ACC112 (cell line): ENCODE data around the gene AMER3.
"Not testable (repeated sequence)": the region's sequence is repeated elsewhere in the genome, so short reads cannot be mapped to it uniquely, and the experiment has no call there.

Source experiments
- H2AFZ ChIP-seq: fragments of 200-600 bp; sonication (generic); one replicate; pipeline ENCODE4 v1.6.0; 2017; ENCODE audit warnings: antibody characterized with exemption, low read length; ENCODE audit not compliant: unreplicated experiment
- H3K27ac ChIP-seq: fragments of 200-600 bp; sonication (generic); 2 replicates; pipeline ENCODE4 v1.5.1; 2014; ENCODE audit warnings: low read depth, mild to moderate bottlenecking, antibody characterized with exemption, low read length, moderate library complexity
- H3K27me3 ChIP-seq: fragments of 200-600 bp; sonication (generic); 2 replicates; pipeline ENCODE4 v1.6.1; 2014; ENCODE audit warnings: mild to moderate bottlenecking, antibody characterized with exemption, low read length, moderate library complexity, mixed read lengths; ENCODE audit not compliant: insufficient read depth
- H3K36me3 ChIP-seq: fragments of 200-600 bp; sonication (generic); 2 replicates; pipeline ENCODE4 v1.6.1; 2016; ENCODE audit warnings: mild to moderate bottlenecking, antibody characterized with exemption, low read length, moderate library complexity, mixed read lengths; ENCODE audit not compliant: insufficient read depth
- H3K4me1 ChIP-seq: fragments of 200-600 bp; sonication (generic); one replicate; pipeline ENCODE4 v1.6.1; 2016; ENCODE audit warnings: low read length, mixed read lengths; ENCODE audit not compliant: insufficient read depth, unreplicated experiment, control insufficient read depth
- H3K4me3 ChIP-seq: fragments of 200-600 bp; sonication (generic); 2 replicates; pipeline ENCODE4 v1.5.1; 2014; ENCODE audit warnings: mild to moderate bottlenecking, low read depth, low read length
- H3K79me2 ChIP-seq: fragments of 200-600 bp; sonication (generic); one replicate; pipeline ENCODE4 v1.6.0; 2016; ENCODE audit warnings: low read length; ENCODE audit not compliant: control insufficient read depth, unreplicated experiment, insufficient read depth

AMER3 gene

DNA sequence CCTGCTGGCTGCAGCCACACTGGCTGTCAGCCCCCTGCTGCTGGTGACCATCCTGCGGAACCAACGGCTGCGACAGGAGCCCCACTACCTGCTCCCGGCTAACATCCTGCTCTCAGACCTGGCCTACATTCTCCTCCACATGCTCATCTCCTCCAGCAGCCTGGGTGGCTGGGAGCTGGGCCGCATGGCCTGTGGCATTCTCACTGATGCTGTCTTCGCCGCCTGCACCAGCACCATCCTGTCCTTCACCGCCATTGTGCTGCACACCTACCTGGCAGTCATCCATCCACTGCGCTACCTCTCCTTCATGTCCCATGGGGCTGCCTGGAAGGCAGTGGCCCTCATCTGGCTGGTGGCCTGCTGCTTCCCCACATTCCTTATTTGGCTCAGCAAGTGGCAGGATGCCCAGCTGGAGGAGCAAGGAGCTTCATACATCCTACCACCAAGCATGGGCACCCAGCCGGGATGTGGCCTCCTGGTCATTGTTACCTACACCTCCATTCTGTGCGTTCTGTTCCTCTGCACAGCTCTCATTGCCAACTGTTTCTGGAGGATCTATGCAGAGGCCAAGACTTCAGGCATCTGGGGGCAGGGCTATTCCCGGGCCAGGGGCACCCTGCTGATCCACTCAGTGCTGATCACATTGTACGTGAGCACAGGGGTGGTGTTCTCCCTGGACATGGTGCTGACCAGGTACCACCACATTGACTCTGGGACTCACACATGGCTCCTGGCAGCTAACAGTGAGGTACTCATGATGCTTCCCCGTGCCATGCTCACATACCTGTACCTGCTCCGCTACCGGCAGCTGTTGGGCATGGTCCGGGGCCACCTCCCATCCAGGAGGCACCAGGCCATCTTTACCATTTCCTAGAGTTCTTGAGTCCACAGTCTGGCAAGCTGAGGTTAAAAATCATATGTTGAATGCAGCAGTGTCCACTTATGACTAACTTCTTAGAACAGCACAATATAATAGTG lies 25.7 kb upstream of the AMER3 start:
- H3K36me3 ChIP-seq, result no peaks in the 10 kb centered on the region
- no peak overlapping the region for H3K4me3 ChIP-seq
- peaks cover 7% of the 10 kb centered on the region for H3K4me1 ChIP-seq
- no peaks in the 10 kb centered on the region for H3K79me2 ChIP-seq
- H3K27ac ChIP-seq, result no peak overlapping the region
- peaks cover 14% of the 10 kb centered on the region; the same call in 1 of the 2 replicates for H3K27me3 ChIP-seq
- no peak overlapping the region for H2AFZ ChIP-seq

DNA sequence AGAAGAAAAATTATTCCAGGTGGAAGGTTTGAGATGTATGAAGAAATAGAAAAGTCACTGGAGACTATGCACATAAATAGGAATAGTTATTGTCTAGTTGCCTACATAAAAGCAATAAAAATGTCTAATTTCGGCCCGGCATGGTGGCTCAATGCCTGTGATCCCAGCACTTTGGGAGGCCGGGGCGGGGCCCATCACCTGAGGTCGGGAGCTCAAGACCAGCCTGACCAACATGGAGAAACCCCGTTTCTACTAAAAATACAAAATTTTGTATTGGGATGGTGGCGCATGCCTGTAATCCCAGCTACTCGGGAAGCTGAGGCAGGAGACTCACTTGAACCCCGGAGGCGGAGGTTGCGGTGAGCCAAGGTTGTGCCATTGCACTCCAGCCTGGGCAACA lies 23.1 kb upstream of the AMER3 start:
- not testable (repeated sequence) for H3K79me2 ChIP-seq, H3K36me3 ChIP-seq, H3K27ac ChIP-seq, H3K4me1 ChIP-seq, H3K4me3 ChIP-seq, H2AFZ ChIP-seq
- peaks cover 13% of the 10 kb centered on the region; the same call in 1 of the 2 replicates for H3K27me3 ChIP-seq

DNA sequence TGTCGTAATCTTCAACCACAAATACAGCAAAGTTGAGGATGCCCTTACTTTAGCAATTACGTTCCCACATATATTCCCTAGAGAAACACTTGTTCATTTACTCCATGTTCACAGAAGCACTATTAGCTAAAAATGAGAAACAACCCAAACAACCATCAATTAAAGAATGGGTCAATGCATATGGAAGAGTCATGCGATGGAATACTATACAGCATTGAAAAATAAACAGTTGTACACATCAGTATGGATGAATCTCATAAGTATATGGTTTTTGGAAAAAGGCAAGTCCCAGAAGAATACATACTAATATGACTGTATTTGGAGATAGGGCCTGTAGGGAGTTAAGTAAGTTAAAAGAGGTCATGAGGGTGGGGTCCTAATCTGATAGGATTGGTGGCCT lies 20.1 kb upstream of the AMER3 start:
- Histone ChIP-seq H3K4me3 (no peak overlapping the region), H3K27ac (no peak overlapping the region), H3K27me3 (peaks cover 22% of the 10 kb centered on the region; the same call in 1 of the 2 replicates), H2AFZ (no peak overlapping the region), H3K36me3 (no peaks in the 10 kb centered on the region), H3K4me1 (no peaks in the 10 kb centered on the region), H3K79me2 (no peaks in the 10 kb centered on the region)

DNA sequence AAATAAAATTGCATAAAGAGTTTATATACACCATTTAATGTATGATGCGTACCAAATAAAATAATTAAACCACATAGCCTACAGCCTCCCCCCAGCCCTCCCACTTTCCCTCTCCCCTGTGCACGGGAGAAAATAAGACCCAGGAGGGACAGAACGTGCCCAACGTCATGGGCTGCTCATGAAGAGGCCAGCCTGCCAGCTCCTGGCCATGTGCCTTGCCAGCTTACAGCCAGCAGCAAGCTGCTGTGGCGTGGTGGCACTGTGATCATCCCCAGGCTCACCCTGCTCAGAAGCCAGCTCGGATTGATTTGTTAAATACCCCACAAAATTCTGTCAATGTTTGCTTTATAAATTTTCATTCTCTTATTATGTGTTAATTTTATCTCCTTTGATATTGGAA lies 18.9 kb upstream of the AMER3 start:
- Histone ChIP-seq H3K4me1 (no peaks in the 10 kb centered on the region), H2AFZ (no peak overlapping the region), H3K27me3 (peaks cover 24% of the 10 kb centered on the region), H3K36me3 (no peaks in the 10 kb centered on the region), H3K27ac (no peak overlapping the region), H3K4me3 (no peak overlapping the region), H3K79me2 (no peaks in the 10 kb centered on the region)

DNA sequence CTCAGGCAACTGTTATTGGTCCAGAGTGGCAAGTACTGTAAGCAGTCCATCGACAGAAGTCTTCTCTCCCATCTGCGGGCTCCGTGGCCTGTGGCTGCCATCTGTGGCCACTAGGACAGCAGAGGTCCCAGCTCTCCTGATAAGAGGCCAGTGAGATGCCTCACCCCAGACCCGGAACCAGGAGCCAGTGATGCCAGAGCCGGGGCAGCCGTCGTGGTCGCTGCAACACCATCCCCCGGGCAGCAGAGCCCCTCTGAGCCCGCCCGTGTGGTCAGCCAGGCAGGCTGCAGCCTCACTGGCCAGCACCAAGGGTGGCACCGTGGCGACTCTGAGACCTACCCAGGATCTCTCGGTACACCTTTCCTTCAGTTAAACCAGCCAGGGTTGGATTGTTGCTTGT lies 17.7 kb upstream of the AMER3 start:
- Histone ChIP-seq H3K79me2 (no peaks in the 10 kb centered on the region), H3K27me3 (peaks cover 24% of the 10 kb centered on the region), H3K36me3 (no peaks in the 10 kb centered on the region), H2AFZ (no peak overlapping the region), H3K4me3 (no peak overlapping the region), H3K4me1 (no peaks in the 10 kb centered on the region), H3K27ac (no peak overlapping the region)

DNA sequence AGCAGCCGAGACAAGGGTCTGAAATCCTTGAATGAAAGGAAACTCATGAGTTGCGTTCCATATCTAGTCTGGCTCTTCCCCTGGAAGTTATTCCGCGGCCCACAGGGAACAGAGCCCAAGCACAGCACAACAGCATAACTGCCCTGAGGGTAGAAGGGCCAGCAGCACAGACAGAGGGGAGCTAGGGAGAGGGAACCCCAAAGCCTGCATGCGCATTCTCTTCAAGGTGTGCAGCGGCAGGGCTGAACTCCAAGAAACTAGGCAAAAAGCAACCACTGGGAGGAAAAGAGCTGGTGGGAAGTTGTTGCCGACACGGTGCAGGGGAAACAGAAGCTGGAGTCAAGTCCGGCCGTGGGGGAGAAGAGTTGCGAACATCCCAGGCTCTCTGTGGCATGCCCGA lies 14.7 kb upstream of the AMER3 start:
- Histone ChIP-seq H3K4me3 (no peak overlapping the region), H2AFZ (no peak overlapping the region), H3K27ac (no peak overlapping the region), H3K36me3 (no peaks in the 10 kb centered on the region), H3K27me3 (peaks cover 40% of the 10 kb centered on the region), H3K4me1 (no peaks in the 10 kb centered on the region), H3K79me2 (no peaks in the 10 kb centered on the region)

DNA sequence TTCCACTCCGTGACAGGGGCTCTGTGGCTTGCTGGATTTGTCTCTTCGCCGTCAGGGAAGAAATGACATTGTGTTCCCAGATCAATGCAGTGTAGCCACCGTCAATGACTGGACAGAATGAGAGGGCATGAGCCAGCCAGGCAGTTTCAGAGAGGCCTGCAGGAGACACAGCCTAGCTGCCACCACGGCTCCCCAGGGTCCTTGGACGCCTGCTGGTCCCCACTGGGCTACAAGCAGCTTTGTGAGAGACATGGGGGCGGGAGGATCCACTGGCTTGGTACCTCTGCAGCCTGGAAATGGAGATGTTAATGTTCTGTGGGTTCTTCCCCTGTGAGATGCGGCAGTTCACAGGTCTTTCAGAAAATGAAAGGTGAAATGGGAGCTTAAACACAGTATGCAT lies 12.1 kb upstream of the AMER3 start:
- no peaks in the 10 kb centered on the region for H3K4me1 ChIP-seq
- no peaks in the 10 kb centered on the region for H3K79me2 ChIP-seq
- peaks cover 45% of the 10 kb centered on the region for H3K27me3 ChIP-seq
- no peak overlapping the region for H3K4me3 ChIP-seq
- H3K36me3 ChIP-seq, result no peaks in the 10 kb centered on the region
- H3K27ac ChIP-seq, result no peak overlapping the region
- H2AFZ ChIP-seq, result no peak overlapping the region

DNA sequence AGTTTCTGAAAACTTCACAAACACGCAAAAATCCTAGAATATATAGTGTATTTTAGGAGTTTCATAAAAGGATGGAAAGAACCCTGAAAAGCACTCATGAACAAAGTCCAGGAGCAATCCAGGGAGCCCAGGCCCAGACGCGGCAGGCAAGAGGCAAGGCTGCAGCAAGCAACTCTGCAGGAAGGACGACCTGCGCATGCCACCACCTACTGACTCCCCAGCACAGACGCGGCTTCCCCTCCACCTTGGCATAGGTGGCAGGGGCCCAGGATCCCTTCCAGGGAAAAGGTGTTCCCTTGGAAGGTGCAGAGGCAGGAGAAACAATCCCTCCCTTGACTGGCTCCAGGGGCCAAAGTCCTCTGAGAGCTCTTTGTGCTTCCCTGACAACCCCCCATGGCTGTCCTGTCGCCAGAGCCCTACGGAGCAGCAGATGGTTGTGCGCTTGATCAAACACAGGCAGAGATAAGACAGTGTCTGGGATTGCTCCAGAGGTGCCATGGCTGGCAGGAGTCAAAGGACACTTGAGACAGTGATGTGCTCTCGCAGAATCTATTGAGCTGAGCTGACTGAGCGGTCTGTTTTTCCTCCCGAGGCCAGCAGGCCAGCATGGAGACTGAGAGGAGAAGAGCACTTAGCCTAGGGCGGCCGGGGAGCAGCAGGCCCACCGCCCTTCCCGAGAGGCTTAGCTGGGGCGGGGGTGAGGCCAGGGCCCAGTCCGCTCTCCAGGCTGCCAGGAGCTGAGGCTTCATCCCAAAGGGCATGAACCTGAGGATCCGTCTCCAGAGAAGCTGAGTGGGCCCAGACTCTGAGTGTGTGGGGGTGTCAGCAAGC lies 10.8 kb upstream of the AMER3 start:
- Histone ChIP-seq H3K79me2 (no peaks in the 10 kb centered on the region), H3K36me3 (no peaks in the 10 kb centered on the region), H3K27ac (no peak overlapping the region), H2AFZ (no peak overlapping the region), H3K4me1 (no peaks in the 10 kb centered on the region), H3K27me3 (peaks cover 41% of the 10 kb centered on the region), H3K4me3 (no peak overlapping the region)

DNA sequence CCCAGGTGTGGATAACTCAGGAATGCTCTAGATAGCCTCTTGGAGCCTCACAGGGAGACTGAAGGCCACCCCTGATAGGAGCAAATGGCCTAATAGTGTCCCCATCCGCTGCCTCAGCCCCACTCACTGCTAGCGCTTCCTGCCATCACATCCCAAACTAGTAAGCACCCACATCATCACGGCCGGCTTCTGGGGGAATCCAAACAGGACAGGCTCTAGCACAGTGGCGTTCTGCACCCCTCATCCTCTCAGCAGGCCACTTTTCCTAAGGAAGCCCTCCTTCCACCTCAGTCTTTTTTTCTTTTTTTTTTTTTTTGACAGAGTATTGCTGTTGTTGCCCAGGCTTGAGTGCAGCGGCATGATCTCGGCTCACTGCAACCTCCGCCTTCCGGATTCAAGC lies 6.3 kb upstream of the AMER3 start:
- Histone ChIP-seq H3K4me3 (no peak overlapping the region), H3K4me1 (no peaks in the 10 kb centered on the region), H3K27me3 (peaks cover 31% of the 10 kb centered on the region), H3K79me2 (no peaks in the 10 kb centered on the region), H3K36me3 (no peaks in the 10 kb centered on the region), H2AFZ (no peak overlapping the region), H3K27ac (no peak overlapping the region)

DNA sequence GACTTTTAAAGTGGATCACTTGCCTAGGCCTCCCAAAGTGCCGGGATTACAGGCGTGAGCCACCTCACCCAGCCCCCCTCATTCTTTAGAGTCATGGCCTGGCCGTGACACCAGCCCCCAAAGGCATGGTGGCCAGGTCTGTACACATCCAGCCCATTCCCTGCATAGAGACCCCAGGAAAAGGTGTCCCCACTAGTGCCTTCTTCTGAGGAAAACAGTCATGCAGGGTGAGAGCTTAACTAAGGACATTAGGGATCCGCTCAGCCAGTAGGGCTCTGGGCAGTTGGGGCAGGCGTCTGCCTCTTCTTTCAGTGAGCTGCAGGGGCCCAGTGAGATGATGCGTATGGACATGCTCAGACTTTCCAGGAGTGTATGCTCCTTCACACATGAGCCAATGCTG lies 5.7 kb upstream of the AMER3 start:
- Histone ChIP-seq H2AFZ (no peak overlapping the region), H3K4me1 (no peaks in the 10 kb centered on the region), H3K27me3 (peaks cover 30% of the 10 kb centered on the region), H3K4me3 (no peak overlapping the region), H3K27ac (no peak overlapping the region), H3K36me3 (no peaks in the 10 kb centered on the region), H3K79me2 (no peaks in the 10 kb centered on the region)
